Peyer's patch (tissue), 4 donors: ENCODE results near the gene SLC47A1. TPM values are rescaled to one million over a fixed set of nuclear protein-coding genes. Genes with fewer than 3 reads are reported as not detected.
A peak's percentile ranks its signal among the peaks of the same experiment; 100 is the strongest.

Experiments
- DNase-seq, 3 donors: peaks; one replicate each; pipeline ENCODE4 v3.0.0-alpha.2; 2017 to 2019
- H3K27ac ChIP-seq, 4 donors: fragments of 200-600 bp; sonication (generic); one replicate each; pipeline ENCODE4 v1.5.1; 2016 to 2019
- H3K27me3 ChIP-seq, 2 donors: fragments of 200-600 bp; sonication (generic); one replicate each; pipeline ENCODE4 v1.5.1; 2019
- H3K36me3 ChIP-seq, 3 donors: fragments of 200-600 bp; sonication (generic); one replicate each; pipeline ENCODE4 v1.5.1; 2016 to 2019
- H3K4me1 ChIP-seq, 4 donors: fragments of 200-600 bp; sonication (generic); one replicate each; pipeline ENCODE4 v1.5.1; 2016 to 2019
- H3K4me3 ChIP-seq, 4 donors: fragments of 200-600 bp; sonication (generic); 1 replicate in 3 of 4; 2 replicates in 1 of 4; pipeline ENCODE4 v1.5.1; 2016 to 2019; ENCODE audit warnings: mild to moderate bottlenecking in 1 of 4
- H3K9me3 ChIP-seq, 4 donors: fragments of 200-600 bp; sonication (generic); one replicate each; pipeline ENCODE4 v1.5.1; 2016 to 2019; ENCODE audit warnings: mild to moderate bottlenecking in 1 of 4
- CTCF ChIP-seq, 6 experiments: fragments of 450-650 bp in 4 of 6; fragments of 200-600 bp in 2 of 6; sonication (generic) in 1 of 6; IDR thresholded peaks; one replicate each; pipeline ENCODE4 v1.5.1; 2017 to 2019; ENCODE audit warnings: antibody characterized with exemption in 6 of 6, mild to moderate bottlenecking in 3 of 6, moderate library complexity in 1 of 6
- POLR2A ChIP-seq, 2 donors: fragments of 450-650 bp; IDR thresholded peaks; one replicate each; pipeline ENCODE4 v1.5.1; 2017; ENCODE audit warnings: antibody characterized with exemption in 2 of 2, mild to moderate bottlenecking in 2 of 2, moderate library complexity in 2 of 2
- total RNA-seq, 4 donors: library from RNA; depleted of rRNA; stranded (reverse); fragments of >200 nt; gene quantifications; one replicate each; pipeline ENCODE4 v1.1.0, GENCODE V29; 2016

Gene SLC47A1
- total RNA-seq, 4 donors from 2014 or later: 1.2 to 3.8 TPM; not detected in 2

GRCh38 chr17:19533036-19533717 lies 477 bp upstream of the SLC47A1 start:
- no peaks in the 10 kb centered on the region for H3K36me3 ChIP-seq
- peaks cover 0 to 5% of the 10 kb centered on the region in 2 donors for H3K27me3 ChIP-seq
- TF ChIP-seq CTCF (IDR thresholded peaks at IDR 0.05) (no peak), POLR2A (IDR thresholded peaks at IDR 0.05) (no peak)
- H3K27ac ChIP-seq: no peak overlapping the region
- peaks cover 0 to 14% (median 7%) of the 10 kb centered on the region in 4 donors for H3K4me1 ChIP-seq
- peak overlapping the region; percentile 24 to 56 (median 47) for H3K4me3 ChIP-seq
- DNase-seq: no peak
- no peaks in the 10 kb centered on the region for H3K9me3 ChIP-seq

GRCh38 chr17:19534562-19535149 lies 1.0 kb downstream of the SLC47A1 start:
- Histone ChIP-seq H3K27ac (no peak overlapping the region), H3K4me3 (peak overlapping the region in 2 of 4 donors; percentile 49 to 56), H3K36me3 (no peaks in the 10 kb centered on the region), H3K27me3 (peaks cover 0 to 5% of the 10 kb centered on the region in 2 donors), H3K4me1 (peaks cover 0 to 14% (median 7%) of the 10 kb centered on the region in 4 donors), H3K9me3 (no peaks in the 10 kb centered on the region)
- TF ChIP-seq CTCF (IDR thresholded peaks at IDR 0.05): no peak
- no peak for TF ChIP-seq POLR2A (IDR thresholded peaks at IDR 0.05)
- DNase-seq: no peak

- Histone ChIP-seq H3K27me3 (peaks cover 0 to 5% of the 10 kb centered on the region in 2 donors), H3K4me1 (peaks cover 0 to 14% (median 7%) of the 10 kb centered on the region in 4 donors), H3K4me3 (no peak overlapping the region), H3K36me3 (no peaks in the 10 kb centered on the region), H3K9me3 (no peaks in the 10 kb centered on the region), H3K27ac (no peak overlapping the region)
- DNase-seq: no peak
- TF ChIP-seq CTCF (IDR thresholded peaks at IDR 0.05) (no peak), POLR2A (IDR thresholded peaks at IDR 0.05) (no peak)
These were observed 3.5 kb downstream of the SLC47A1 start for GRCh38 chr17:19537111-19537510.

GRCh38 chr17:19538095-19539039 lies 4.7 kb downstream of the SLC47A1 start:
- TF ChIP-seq CTCF (IDR thresholded peaks at IDR 0.05) (no peak), POLR2A (IDR thresholded peaks at IDR 0.05) (no peak)
- H3K9me3 ChIP-seq: no peaks in the 10 kb centered on the region
- DNase-seq: no peak

GRCh38 chr17:19539040-19539399 lies 5.4 kb downstream of the SLC47A1 start:
- H3K9me3 ChIP-seq: no peaks in the 10 kb centered on the region
- no peak overlapping the region for H3K27ac ChIP-seq
- H3K4me1 ChIP-seq: peaks cover 0 to 6% (median 3%) of the 10 kb centered on the region in 4 donors
- TF ChIP-seq CTCF (IDR thresholded peaks at IDR 0.05) (no peak), POLR2A (IDR thresholded peaks at IDR 0.05) (no peak)
- no peak overlapping the region for H3K4me3 ChIP-seq
- no peak for DNase-seq
- H3K36me3 ChIP-seq: no peaks in the 10 kb centered on the region
- H3K27me3 ChIP-seq: no peaks in the 10 kb centered on the region

More at GRCh38 chr17:19538095-19539039, 4.7 kb downstream of the SLC47A1 start:
- peaks cover 0 to 12% (median 6%) of the 10 kb centered on the region in 4 donors for H3K4me1 ChIP-seq
- H3K27me3 ChIP-seq: peaks cover 0 to 5% of the 10 kb centered on the region in 2 donors
- H3K4me3 ChIP-seq: no peak overlapping the region
- H3K36me3 ChIP-seq: no peaks in the 10 kb centered on the region
- no peak overlapping the region for H3K27ac ChIP-seq
